Peyer's patch (tissue), 4 donors: Measurements from ENCODE around the gene FBL.

Experiments
- CTCF ChIP-seq, 6 experiments: fragments of 450-650 bp in 4 of 6; fragments of 200-600 bp in 2 of 6; sonication (generic) in 1 of 6; IDR thresholded peaks; one replicate each; pipeline ENCODE4 v1.5.1; 2017 to 2019; ENCODE audit warnings: antibody characterized with exemption in 6 of 6, mild to moderate bottlenecking in 3 of 6, moderate library complexity in 1 of 6
- POLR2A ChIP-seq, 2 donors: fragments of 450-650 bp; IDR thresholded peaks; one replicate each; pipeline ENCODE4 v1.5.1; 2017; ENCODE audit warnings: antibody characterized with exemption in 2 of 2, mild to moderate bottlenecking in 2 of 2, moderate library complexity in 2 of 2

DNA sequence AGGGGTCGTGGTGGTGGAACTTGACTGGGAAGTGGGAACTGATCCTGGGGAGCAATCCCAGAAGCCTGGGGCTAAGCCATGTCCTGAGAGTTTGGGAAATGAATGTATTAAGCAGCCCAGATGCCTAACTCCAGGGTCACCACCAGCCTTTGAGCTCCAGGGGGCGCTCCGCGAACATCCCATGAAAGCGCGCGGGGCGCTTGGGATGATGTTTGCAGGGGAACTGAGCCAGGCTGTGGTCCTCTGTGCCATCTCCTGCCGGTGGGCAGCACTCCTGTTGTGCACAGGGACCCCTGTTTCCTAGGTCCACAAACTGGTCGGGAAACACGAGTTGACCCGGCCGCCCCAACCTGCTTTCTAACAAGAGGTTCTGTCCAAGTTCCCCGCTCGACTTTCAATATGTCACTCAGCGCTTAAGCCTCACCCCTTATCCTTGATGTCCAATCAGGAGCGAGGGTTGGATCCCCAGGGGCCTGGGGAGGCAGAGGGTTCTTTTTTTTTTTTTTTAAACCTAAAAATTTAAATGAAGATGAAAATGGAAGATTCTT is 53.1 kb downstream of the FBL start:
- peak; percentile 73 to 85 (median 80) for TF ChIP-seq CTCF (IDR thresholded peaks at IDR 0.05)
- no peak for TF ChIP-seq POLR2A (IDR thresholded peaks at IDR 0.05)
